Left lung (tissue), 10 donors: Measurements from ENCODE around the gene DARS2. TPM values are rescaled to one million over a fixed set of nuclear protein-coding genes. Genes with fewer than 3 reads are reported as not detected.
"Not testable (repeated sequence)": the region's sequence is repeated elsewhere in the genome, so short reads cannot be mapped to it uniquely, and the experiment has no call there.

Source experiments
- ATAC-seq: fragments of 200-7000 bp; cut with Tn5 transposase; one replicate; pipeline ENCODE4 v1.9.1; 2020; ENCODE audit warnings: moderate library complexity
- DNase-seq, 4 donors: peaks; one replicate each; pipeline ENCODE4 v3.0.0-alpha.2; 2013 to 2020
- H3K27ac ChIP-seq, 2 donors: fragments of 200-600 bp; sonication (generic) in 1 of 2; one replicate each; pipeline versions ENCODE4 v1.5.0 to v1.8.0; 2020 to 2021
- H3K27me3 ChIP-seq, 2 donors: fragments of 200-600 bp; sonication (generic) in 1 of 2; one replicate each; pipeline versions ENCODE4 v1.5.0 to v1.8.0; 2020 to 2021
- H3K36me3 ChIP-seq, 2 donors: fragments of 200-600 bp; sonication (generic) in 1 of 2; one replicate each; pipeline versions ENCODE4 v1.5.0 to v1.8.0; 2020 to 2021
- H3K4me1 ChIP-seq, 2 donors: fragments of 200-600 bp; one replicate each; pipeline ENCODE4 v1.8.0; 2021
- H3K4me3 ChIP-seq, 2 donors: fragments of 200-600 bp; sonication (generic) in 1 of 2; one replicate each; pipeline versions ENCODE4 v1.5.0 to v1.8.0; 2020 to 2021; ENCODE audit warnings: mild to moderate bottlenecking in 1 of 2
- H3K9me3 ChIP-seq, 2 donors: fragments of 200-600 bp; sonication (generic) in 1 of 2; one replicate each; pipeline versions ENCODE4 v1.5.0 to v1.8.0; 2020 to 2021
- intact Hi-C, 2 donors: fragments of 100-400 bp; cut with DNase I; formaldehyde crosslinking; loops; one replicate each; pipeline versions ENCODE4 v1.11.2 to v1.14.2; 2022
- polyA plus RNA-seq, 6 donors: library from polyadenylated mRNA; unstranded; fragments of 120-200 nt; gene quantifications; one replicate each; pipeline ENCODE4 v1.2.1, GENCODE V29; 2013; ENCODE audit not compliant: insufficient read length in 6 of 6
- total RNA-seq, 2 donors: library from RNA; stranded (reverse); fragmentation: NEBNext Ultra II Directional; extraction: Animal tissue kit (Norgen Biotek cat#: 25700); gene quantifications; one replicate each; pipeline ENCODE4 v1.2.1, GENCODE V29; 2021
- TF ChIP-seq, protein P1 (sequence below), 2 donors: fragments of 200-600 bp; sonication (generic) in 1 of 2; IDR thresholded peaks; one replicate each; pipeline versions ENCODE4 v1.5.0 to v1.8.0; 2021; ENCODE audit warnings: antibody characterized with exemption in 2 of 2
- donor health status: DM: no; HTN: yes; CAD: no.
- donor health status: DM: no; HTN: no; CAD: no.

The DARS2 gene
- total and polyA plus RNA-seq, 8 donors, result 19.9 to 24.7 (median 21.3) TPM

DNA sequence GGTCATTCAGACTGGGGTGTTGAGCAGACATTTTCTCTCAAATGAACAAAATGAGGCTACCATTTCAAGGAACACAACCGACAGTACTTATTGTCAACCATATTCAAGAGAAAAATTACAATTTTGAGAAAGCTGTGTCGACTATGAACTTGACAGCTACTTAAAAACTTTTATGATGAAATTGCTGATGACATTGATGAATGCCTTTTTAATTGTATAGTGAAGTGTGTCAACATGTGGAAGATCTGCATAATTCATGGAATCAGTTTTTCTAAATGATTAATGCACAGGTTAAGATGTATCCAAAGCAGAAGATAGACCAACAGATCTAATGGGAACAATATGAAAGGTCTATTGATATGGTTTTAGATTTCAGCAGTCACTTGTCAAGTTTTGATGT, 34.6 kb upstream of the DARS2 start:
- H3K9me3 ChIP-seq, result no peaks in the 10 kb centered on the region
- intact Hi-C loops, result no loop called here
- no peak overlapping the region for H3K27ac ChIP-seq
- no peak for ATAC-seq
- H3K4me1 ChIP-seq, result no peaks in the 10 kb centered on the region
- H3K36me3 ChIP-seq, result peaks cover 0 to 33% of the 10 kb centered on the region in 2 donors
- no peak overlapping the region for H3K4me3 ChIP-seq
- TF ChIP-seq, protein P1, sequence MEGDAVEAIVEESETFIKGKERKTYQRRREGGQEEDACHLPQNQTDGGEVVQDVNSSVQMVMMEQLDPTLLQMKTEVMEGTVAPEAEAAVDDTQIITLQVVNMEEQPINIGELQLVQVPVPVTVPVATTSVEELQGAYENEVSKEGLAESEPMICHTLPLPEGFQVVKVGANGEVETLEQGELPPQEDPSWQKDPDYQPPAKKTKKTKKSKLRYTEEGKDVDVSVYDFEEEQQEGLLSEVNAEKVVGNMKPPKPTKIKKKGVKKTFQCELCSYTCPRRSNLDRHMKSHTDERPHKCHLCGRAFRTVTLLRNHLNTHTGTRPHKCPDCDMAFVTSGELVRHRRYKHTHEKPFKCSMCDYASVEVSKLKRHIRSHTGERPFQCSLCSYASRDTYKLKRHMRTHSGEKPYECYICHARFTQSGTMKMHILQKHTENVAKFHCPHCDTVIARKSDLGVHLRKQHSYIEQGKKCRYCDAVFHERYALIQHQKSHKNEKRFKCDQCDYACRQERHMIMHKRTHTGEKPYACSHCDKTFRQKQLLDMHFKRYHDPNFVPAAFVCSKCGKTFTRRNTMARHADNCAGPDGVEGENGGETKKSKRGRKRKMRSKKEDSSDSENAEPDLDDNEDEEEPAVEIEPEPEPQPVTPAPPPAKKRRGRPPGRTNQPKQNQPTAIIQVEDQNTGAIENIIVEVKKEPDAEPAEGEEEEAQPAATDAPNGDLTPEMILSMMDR (IDR thresholded peaks at IDR 0.05), result no peak
- no peaks in the 10 kb centered on the region for H3K27me3 ChIP-seq
- DNase-seq, result no peak

- H3K27me3 ChIP-seq, result no peaks in the 10 kb centered on the region
- no peak for DNase-seq
- no peaks in the 10 kb centered on the region for H3K4me1 ChIP-seq
- ATAC-seq, result no peak
- intact Hi-C loops, result no loop called here
- H3K36me3 ChIP-seq, result peaks cover 0 to 30% of the 10 kb centered on the region in 2 donors
- TF ChIP-seq, protein P1 (IDR thresholded peaks at IDR 0.05), result no peak
- H3K4me3 ChIP-seq, result no peak overlapping the region
- no peak overlapping the region for H3K27ac ChIP-seq
- H3K9me3 ChIP-seq, result no peaks in the 10 kb centered on the region
These were observed 26.4 kb upstream of the DARS2 start for GRCh38 chr1:173798078-173798477.

- peaks cover 0 to 38% of the 10 kb centered on the region in 2 donors for H3K36me3 ChIP-seq
- H3K9me3 ChIP-seq, H3K4me3 ChIP-seq, H3K4me1 ChIP-seq, intact Hi-C loops, H3K27ac ChIP-seq, ATAC-seq, DNase-seq, H3K27me3 ChIP-seq: not testable (repeated sequence)
These were observed 24.5 kb upstream of the DARS2 start for GRCh38 chr1:173799995-173800394.

GRCh38 chr1:173802961-173803360, 21.5 kb upstream of the DARS2 start:
- DNase-seq (no peak), ATAC-seq (no peak)

DNA sequence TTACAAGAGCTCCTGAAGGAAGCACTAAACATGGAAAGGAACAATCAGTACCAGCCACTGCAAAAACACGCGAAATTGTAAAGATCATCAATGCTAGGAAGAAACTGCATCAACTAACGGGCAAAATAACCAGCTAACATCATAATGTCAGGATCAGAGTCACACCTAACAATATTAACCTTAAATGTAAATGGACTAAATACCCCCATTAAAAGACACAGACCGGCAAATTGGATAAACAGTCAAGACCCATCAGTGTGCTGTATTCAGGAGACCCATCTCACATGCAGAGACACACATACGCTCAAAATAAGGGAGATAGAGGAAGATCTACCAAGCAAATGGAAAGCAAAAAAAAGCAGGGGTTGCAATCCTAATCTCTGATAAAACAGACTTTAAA, 10.8 kb upstream of the DARS2 start:
- H3K36me3 ChIP-seq, result peaks cover 0 to 32% of the 10 kb centered on the region in 2 donors
- DNase-seq, ATAC-seq, intact Hi-C loops, H3K9me3 ChIP-seq, H3K4me1 ChIP-seq, H3K4me3 ChIP-seq, H3K27me3 ChIP-seq, H3K27ac ChIP-seq: not testable (repeated sequence)

More at GRCh38 chr1:173802961-173803360, 21.5 kb upstream of the DARS2 start:
- Histone ChIP-seq H3K27me3 (no peaks in the 10 kb centered on the region), H3K27ac (no peak overlapping the region), H3K4me3 (no peak overlapping the region), H3K36me3 (peaks cover 0 to 56% of the 10 kb centered on the region in 2 donors), H3K9me3 (no peaks in the 10 kb centered on the region), H3K4me1 (no peaks in the 10 kb centered on the region)
- TF ChIP-seq, protein P1 (IDR thresholded peaks at IDR 0.05), result no peak
- intact Hi-C loops, result no loop called here

- no peak overlapping the region for H3K4me3 ChIP-seq
- no peak for DNase-seq
- TF ChIP-seq, protein P1 (IDR thresholded peaks at IDR 0.05), result no peak
- no peak for ATAC-seq
- no peaks in the 10 kb centered on the region for H3K9me3 ChIP-seq
- peaks cover 2 to 14% of the 10 kb centered on the region in 2 donors for H3K4me1 ChIP-seq
- no peak overlapping the region for H3K27ac ChIP-seq
- intact Hi-C loops, result no loop called here
- H3K27me3 ChIP-seq, result no peaks in the 10 kb centered on the region
- H3K36me3 ChIP-seq, result peaks cover 0 to 4% of the 10 kb centered on the region in 2 donors
These were observed 6.0 kb upstream of the DARS2 start for GRCh38 chr1:173818459-173818858.
